Measurements from ENCODE around the gene ACSM5. TPM values are rescaled to one million over a fixed set of nuclear protein-coding genes. Genes with fewer than 3 reads are reported as not detected.

Gene ACSM5
- total RNA-seq, 1 experiment from 2014 or later, result not detected

DNA sequence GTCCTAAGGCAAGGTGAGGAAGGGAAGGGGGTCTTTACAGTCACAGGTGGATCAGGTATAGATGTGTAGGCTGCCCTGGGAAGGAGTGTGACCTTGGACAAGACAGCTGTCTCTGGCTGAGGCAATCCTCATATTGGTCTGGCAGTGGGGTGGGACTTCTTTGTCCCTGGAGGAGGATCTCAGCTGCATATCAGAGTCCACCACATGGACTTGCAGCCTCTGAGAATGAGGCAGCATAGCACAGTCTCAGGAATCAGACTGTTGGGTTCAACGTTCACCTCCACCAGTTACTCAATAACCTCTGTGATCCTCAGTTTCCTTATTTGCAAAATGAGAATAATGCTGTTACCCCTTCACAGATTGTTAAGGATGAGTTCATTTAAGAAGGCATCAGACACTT lies 75.4 kb downstream of the ACSM5 start:
- no peak overlapping the region for H3K4me3 ChIP-seq (ENCODE audit: low read depth, low read length, poor library complexity, severe bottlenecking)
- H3K27me3 ChIP-seq (replicated peaks; ENCODE audit: insufficient read depth, low read depth, low read length, poor library complexity), result no peaks in the 10 kb centered on the region
- CTCF ChIA-PET, result no interaction called here
- no peak overlapping the region for H3K27ac ChIP-seq (ENCODE audit: low read depth, low read length, poor library complexity, severe bottlenecking)
- H3K36me3 ChIP-seq (ENCODE audit: insufficient read depth, low read length, poor library complexity, severe bottlenecking), result no peaks in the 10 kb centered on the region
- TF ChIP-seq EZH2 (IDR thresholded peaks at IDR 0.05; ENCODE audit: borderline replicate concordance, low read depth, low read length, poor library complexity, severe bottlenecking) (no peak), CTCF (conservative IDR thresholded peaks at IDR 0.05; ENCODE audit: low read depth, low read length) (no peak)
- no peak for DNase-seq (ENCODE audit: low spot score)
- no peaks in the 10 kb centered on the region for H3K4me1 ChIP-seq (ENCODE audit: insufficient read depth, low read length, poor library complexity, severe bottlenecking)
- intact Hi-C loops (cut with micrococcal nuclease; ENCODE audit: unreplicated experiment), result no loop called here
- H3K9me3 ChIP-seq (ENCODE audit: low read depth, low read length, poor library complexity, severe bottlenecking), result no peaks in the 10 kb centered on the region
- no TSS peak for BruUV-seq (replicated peaks)
- POLR2A ChIA-PET (ENCODE audit: low non-redundant PET), result no interaction called here

DNA sequence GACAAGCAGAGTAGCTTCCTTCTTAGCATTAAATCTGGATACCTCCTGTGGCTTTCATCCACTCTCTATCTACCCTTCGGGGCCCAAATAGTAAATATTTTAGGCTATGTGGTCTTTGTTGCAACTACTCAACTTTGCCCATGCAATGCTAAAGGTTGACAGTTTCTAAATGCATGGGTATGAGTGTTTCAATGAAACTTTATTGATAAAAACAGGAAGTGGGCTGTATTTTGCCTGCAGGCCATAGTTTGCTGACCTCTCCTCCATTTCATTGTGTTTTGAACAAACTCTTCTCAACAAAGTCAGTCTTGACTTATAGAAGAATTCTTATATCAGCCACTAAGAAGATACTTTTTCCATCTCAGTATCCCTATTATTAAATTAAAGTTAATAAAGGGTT lies 76.1 kb downstream of the ACSM5 start:
- no peak for DNase-seq (ENCODE audit: low spot score)
- H3K27me3 ChIP-seq (replicated peaks; ENCODE audit: insufficient read depth, low read depth, low read length, poor library complexity), result no peaks in the 10 kb centered on the region
- CTCF ChIA-PET, result no interaction called here
- no peaks in the 10 kb centered on the region for H3K4me1 ChIP-seq (ENCODE audit: insufficient read depth, low read length, poor library complexity, severe bottlenecking)
- intact Hi-C loops (cut with micrococcal nuclease; ENCODE audit: unreplicated experiment), result no loop called here
- BruUV-seq (replicated peaks), result no TSS peak
- TF ChIP-seq EZH2 (IDR thresholded peaks at IDR 0.05; ENCODE audit: borderline replicate concordance, low read depth, low read length, poor library complexity, severe bottlenecking), result no peak
- no peak for TF ChIP-seq CTCF (conservative IDR thresholded peaks at IDR 0.05; ENCODE audit: low read depth, low read length)
- POLR2A ChIA-PET (ENCODE audit: low non-redundant PET), result no interaction called here
- no peak overlapping the region for H3K27ac ChIP-seq (ENCODE audit: low read depth, low read length, poor library complexity, severe bottlenecking)
- H3K36me3 ChIP-seq (ENCODE audit: insufficient read depth, low read length, poor library complexity, severe bottlenecking), result no peaks in the 10 kb centered on the region
- no peak overlapping the region for H3K4me3 ChIP-seq (ENCODE audit: low read depth, low read length, poor library complexity, severe bottlenecking)
- H3K9me3 ChIP-seq (ENCODE audit: low read depth, low read length, poor library complexity, severe bottlenecking), result no peaks in the 10 kb centered on the region

Other genes starting within 250 kb of the ACSM5 start
- gene GP2, start 82.0 kb upstream of the ACSM5 start, total RNA-seq (2021), result not detected in 2 replicates
- gene UMOD, start 56.8 kb upstream of the ACSM5 start, total RNA-seq (2021), result not detected in 2 replicates
- gene PDILT, start 4.8 kb upstream of the ACSM5 start, total RNA-seq (2021), result not detected in 2 replicates
- not detected in 2 replicates for gene ACSM2A, start 42.0 kb downstream of the ACSM5 start, total RNA-seq (2021)
- gene ACSM2B, start 166.8 kb downstream of the ACSM5 start, total RNA-seq (2021), result not detected in 2 replicates

Measured in A673 (cell line).